HEK293T (cell line): ENCODE measurements around the gene WDR82.

Source experiments
- FOXK2 ChIP-seq: fragments of 450-650 bp; IDR thresholded peaks from 2 replicates; pipeline ENCODE4 v1.6.1; 2016; ENCODE audit warnings: mild to moderate bottlenecking
- FOXM1 ChIP-seq: fragments of 450-650 bp; IDR thresholded peaks from 2 replicates; pipeline ENCODE4 v1.6.1; 2017; ENCODE audit warnings: mild to moderate bottlenecking, borderline replicate concordance
- HDGF ChIP-seq: fragments of 450-650 bp; IDR thresholded peaks from 2 replicates; pipeline ENCODE4 v1.6.1; 2017; ENCODE audit warnings: antibody characterized with exemption, borderline replicate concordance
- L3MBTL2 ChIP-seq: fragments of 450-650 bp; conservative IDR thresholded peaks from 2 replicates; pipeline ENCODE4 v1.6.1; 2016; ENCODE audit warnings: mild to moderate bottlenecking
- NFRKB ChIP-seq: fragments of 450-650 bp; IDR thresholded peaks from 2 replicates; pipeline ENCODE4 v1.6.1; 2016; ENCODE audit warnings: mild to moderate bottlenecking, moderate library complexity
- SP1 ChIP-seq: fragments of 450-650 bp; IDR thresholded peaks from 2 replicates; pipeline ENCODE4 v1.6.1; 2017
- SUZ12 ChIP-seq: fragments of 450-650 bp; IDR thresholded peaks from 2 replicates; pipeline ENCODE4 v1.6.1; 2016; ENCODE audit warnings: mild to moderate bottlenecking
- ZNF384 ChIP-seq: fragments of 450-650 bp; IDR thresholded peaks from 2 replicates; pipeline ENCODE4 v1.6.1; 2016

GRCh38 chr3:52223449-52224408, 54.7 kb downstream of the WDR82 start:
- TF ChIP-seq HDGF (no peak), FOXK2 (no peak), SUZ12 (no peak), SP1 (no peak), FOXM1 (no peak), L3MBTL2 (no peak), NFRKB (no peak), ZNF384 (no peak)
